Stimulated activated CD8-positive, alpha-beta memory T cell treated with anti-CD3 and anti-CD28 coated beads, Interleukin-15, amount 100 ng/mL, for 24 hours (primary cell): ENCODE data around the gene SRPX.

Experiments
- DNase-seq: peaks from one replicate; pipeline ENCODE4 v3.0.0-alpha.2; 2020; ENCODE audit warnings: low read depth

Gene SRPX, protein sequence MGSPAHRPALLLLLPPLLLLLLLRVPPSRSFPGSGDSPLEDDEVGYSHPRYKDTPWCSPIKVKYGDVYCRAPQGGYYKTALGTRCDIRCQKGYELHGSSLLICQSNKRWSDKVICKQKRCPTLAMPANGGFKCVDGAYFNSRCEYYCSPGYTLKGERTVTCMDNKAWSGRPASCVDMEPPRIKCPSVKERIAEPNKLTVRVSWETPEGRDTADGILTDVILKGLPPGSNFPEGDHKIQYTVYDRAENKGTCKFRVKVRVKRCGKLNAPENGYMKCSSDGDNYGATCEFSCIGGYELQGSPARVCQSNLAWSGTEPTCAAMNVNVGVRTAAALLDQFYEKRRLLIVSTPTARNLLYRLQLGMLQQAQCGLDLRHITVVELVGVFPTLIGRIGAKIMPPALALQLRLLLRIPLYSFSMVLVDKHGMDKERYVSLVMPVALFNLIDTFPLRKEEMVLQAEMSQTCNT

DNA sequence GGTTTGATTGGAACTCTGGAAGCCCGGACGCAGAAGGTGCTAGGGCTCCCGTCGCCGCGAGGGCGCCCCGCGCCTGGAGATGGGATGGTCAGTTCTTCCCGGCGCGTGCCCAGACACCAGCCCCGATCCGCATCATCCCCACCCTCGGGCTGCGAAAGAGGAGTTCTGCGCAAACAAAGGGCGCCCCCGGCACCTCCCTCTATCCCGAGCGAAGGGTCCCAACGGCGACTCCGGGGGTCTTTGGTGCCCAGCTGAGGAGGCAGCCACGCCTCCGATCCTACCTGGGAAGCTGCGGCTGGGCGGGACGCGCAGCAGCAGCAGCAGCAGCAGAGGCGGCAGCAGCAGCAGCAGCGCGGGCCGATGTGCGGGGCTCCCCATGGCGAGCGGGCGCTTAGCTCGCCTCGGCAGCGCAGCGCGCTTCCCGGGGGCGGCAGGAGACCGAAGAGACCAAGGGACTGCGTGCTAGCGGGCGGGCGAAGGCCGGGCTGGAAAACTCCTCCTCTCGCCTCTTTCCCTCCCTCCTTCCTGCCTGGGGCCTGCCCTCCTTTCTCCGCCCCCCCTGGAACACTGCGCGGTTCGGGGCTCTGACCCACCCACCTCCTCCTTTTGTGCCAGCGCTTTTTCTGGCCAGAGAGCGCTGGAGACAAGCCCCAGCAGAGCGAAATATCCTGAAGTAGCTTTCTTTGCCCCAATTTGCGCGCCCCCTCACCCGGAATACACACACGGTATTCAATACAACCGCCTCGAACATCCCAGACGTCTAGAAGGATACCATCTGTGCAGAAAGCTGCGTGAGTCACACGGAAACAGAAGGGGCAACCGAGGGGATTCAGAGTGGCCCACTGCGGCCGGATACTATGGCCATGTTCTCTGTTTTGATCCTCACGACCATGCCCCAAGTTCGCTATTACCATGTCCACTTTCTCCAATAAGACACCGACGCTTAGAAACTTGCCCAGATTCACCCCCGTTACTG lies at the start of gene SRPX:
SRPX (minus strand) TSS at position 457 of the 976 bp plus-strand sequence; CDS start at position 378, 79 bp downstream.
- DNase-seq = no peak

DNA sequence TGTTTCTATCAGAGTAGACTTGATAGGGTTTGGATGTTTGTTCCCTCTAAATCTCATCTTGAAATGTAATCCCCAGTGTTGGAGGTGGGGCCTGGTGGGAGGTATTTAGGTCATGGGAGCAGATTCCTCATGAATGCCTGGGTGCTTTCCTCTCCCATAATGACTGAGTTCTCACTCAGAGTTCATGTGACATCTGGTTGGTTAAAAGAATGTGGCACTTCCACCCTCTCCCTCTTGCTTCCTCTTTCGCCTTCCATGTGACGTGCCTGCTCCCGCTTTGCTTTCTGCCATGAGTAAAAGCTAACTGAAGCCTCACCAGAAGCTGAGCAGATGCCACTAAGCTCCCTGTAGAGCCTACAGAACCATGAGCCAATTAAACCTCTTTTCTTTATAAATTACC lies 47.3 kb upstream of the SRPX start:
- DNase-seq = no peak

DNA sequence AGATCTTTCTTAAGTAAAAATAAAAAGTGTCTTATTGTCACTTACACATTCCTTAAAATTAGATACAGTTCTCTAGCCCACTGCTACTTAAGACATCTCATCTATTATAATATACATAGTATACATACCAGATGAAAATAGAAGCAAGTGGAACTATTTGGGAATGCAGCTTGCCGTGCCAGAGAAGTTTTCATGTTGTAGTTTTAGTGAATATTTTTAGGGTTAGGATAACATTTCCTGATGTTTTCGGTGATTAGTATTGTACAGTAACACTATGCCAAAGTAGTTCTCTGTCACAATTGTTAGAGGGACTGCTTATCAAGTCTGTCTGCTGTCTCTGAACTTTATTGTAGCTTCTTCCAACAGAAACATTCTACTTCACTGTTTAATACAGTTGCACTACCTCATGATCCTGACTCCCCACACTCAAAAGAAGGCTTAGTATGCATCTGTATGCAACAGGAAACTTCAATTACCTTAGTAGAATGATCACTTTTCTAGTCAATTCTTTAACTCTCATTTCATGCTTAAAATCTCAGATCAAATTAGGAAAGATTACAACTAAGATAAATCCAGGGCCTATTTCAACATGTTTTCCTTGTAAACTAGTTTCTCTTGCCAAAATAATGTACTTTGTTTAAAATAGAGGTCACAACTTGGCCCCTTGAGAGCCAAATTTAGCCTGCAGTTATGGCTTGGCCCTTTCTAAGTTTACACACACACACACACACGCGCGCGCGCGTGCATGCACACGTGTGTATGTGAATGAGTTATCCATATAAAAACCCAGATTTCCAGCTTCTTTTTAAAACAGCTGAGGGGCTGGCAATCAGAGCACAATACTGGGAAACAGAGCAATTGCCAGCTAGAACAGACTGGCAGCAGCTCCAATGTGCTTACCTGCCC lies 42.3 kb upstream of the SRPX start:
- DNase-seq = no peak

GRCh38 chrX:38260231-38260630 lies 39.6 kb upstream of the SRPX start:
- no peak for DNase-seq

DNA sequence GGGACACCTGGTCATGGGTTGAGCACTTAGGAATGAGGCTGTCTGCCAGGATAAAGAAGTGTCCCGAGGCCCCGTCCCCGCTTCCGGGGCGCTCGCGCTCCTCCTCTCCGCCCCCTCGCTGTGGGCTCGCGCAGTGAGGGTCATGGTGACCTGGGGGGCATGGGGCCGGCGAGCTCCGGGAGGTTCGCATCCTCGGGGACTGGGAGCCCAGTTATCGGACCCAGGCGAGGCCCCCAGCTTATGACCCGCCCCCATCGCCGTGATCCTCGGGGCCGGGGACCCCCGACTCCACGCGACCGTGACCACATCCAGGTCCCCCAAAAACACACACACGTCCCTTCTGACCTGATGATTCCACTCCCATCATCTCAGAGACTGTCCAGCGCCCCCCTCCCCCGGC lies 35.3 kb upstream of the SRPX start:
- DNase-seq = no peak

DNA sequence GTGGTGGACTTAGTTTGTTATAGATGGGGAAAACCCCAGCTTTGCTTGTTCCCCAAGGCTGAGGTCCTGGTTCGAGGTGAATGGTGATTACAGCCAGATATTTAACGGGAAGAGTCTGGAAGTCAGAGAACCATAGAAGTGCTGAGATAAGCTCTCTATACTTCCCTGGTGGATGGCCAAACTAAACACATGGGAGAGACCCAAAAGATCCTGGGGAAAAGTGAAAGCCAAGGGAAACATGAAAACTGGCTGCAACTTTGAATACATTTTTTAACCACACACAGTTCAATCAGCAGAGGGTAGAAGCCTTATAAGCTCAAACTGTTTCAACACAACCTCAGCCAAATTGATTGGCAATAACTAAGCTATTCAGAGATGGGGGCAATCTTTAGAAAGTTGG lies 29.3 kb upstream of the SRPX start:
- no peak for DNase-seq

- DNase-seq = no peak
Measured at GRCh38 chrX:38247051-38247450, 26.4 kb upstream of the SRPX start.

DNA sequence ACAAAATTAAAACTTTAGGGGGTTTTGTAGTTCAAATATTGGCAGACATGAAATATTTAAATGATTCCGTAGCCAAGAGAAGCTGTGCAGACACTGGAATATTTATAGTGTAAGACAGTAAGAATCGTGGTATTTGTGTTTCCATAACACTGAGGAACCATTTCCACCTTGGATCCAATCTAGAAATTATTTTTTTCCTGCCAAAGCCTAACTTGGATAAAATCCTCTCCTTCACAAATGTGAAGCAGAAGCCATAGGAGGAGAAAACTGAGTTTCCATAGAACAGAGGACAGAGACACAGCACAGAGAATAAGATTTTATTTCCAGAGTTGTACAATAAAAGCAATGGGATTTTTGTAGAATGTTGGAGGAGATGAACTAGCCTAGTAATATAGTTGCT lies 19.9 kb upstream of the SRPX start:
- DNase-seq = no peak

DNA sequence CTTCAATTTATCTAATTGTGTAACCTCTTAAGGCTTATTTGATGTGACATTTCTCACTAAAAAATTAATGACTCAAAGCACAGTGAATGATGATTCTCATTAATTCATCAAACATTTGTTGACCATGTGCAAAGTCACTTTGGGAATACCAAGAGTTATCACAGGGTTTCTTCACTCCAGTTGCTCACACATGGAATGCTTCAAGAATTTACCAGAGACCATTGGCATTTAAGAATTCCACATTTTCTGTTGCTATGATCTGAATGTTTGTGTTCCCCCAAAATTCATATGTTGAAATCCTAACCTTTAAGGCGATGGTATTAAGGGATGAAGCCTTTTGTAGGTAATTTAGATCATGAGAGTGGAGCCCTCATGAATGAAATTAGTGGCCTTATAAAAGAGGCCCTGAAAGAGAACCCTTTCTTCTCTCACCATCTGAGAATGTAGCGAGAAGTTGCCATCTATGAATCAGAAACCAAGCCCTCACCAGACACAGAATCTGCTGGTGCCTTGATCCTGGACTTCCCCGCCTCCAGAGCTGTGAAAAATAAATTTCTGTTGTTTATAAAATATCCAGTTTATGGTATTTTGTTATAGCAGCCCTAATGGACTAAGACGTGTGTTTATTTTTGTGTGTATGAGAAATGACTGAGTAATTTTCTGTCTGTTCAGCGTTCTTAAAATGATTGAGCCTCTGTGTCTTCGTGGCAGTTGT lies 16.4 kb upstream of the SRPX start:
- DNase-seq = no peak

DNA sequence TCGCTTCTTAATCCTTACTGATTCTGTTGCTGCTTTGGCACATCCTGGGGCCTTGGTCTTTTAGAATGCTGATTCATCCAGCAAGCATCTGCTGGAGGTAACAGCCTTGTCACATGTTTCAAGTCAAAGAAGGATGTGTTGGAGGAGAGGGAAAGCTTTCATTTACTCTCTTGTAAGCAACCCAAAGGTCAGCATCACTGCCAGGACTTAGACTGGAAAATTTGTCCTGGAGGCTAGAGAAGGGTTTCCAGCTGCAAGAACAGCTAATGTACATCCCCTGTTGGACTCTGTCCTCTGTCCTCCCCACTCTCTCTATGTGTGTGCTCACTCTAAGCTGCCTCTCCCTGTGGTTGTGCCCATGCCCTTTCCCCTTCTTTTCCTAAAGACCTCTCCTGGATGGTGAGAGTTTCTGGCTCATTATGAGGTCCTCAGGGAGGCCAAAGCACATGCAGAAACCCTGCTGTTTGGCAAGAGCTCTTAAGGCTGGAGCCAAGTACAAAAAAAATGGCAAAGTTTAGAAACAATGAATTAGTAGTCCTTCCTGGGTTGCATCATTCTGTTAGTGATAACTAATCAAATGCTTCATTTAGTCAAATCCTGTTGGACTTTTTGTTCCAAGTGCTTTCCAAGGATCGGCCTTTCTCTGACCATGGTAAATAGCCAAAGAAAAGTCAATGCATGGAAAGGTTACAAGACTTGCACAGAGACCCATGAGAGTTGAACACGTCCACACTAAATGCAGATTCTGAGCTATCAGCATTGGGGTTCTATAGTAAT lies 13.4 kb upstream of the SRPX start:
- DNase-seq = no peak

DNA sequence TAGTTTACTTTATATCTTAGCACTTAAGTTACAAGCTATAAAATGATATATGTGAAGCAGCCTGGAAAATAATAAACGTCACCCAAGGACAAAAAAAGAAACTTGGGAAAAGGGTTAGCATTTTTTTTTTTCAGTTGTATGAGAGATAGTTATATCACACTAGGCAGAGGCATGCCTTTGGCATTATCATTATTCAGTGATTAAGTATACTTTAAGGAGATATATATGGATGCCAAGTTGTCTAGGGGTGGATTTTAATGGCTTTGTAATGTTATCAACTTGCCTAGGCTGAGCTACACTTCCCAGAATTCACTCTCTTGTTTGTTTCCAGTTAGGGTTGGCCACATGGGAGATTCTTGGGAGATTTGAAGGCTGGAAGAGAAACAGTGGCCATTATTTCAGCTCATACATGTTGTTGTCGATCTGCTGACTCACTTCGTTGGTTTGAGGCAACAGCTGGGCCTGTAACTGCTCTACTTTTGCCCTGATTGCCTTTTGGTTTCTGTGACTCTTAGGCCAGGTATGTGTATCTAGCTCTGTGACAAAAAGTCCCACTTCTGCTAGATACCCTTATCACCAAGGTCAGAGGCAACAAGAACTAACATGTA lies 11.5 kb upstream of the SRPX start:
- no peak for DNase-seq

GRCh38 chrX:38225093-38225492 lies 4.4 kb upstream of the SRPX start:
- no peak for DNase-seq

DNA sequence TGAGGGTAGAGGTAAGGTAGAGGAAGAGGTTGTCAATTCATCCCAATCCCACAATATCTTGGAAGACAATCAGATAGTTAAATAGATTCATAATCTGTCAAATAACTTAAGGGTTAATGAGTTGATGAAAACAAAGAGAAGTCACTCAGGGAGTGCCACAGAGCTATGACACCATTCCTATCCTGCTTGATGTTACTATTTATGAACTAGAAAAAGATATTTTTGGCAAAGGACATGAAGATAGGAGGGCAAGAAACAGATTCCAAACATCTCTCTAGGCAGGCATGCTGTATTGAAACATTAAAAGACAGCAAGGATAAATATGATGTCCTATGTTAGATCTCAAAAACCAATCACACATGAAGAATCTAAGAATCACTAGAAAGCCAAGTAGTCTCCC lies 3.5 kb upstream of the SRPX start:
- DNase-seq = no peak

- no peak for DNase-seq
Measured at GRCh38 chrX:38221391-38221929, 789 bp upstream of the SRPX start.

DNA sequence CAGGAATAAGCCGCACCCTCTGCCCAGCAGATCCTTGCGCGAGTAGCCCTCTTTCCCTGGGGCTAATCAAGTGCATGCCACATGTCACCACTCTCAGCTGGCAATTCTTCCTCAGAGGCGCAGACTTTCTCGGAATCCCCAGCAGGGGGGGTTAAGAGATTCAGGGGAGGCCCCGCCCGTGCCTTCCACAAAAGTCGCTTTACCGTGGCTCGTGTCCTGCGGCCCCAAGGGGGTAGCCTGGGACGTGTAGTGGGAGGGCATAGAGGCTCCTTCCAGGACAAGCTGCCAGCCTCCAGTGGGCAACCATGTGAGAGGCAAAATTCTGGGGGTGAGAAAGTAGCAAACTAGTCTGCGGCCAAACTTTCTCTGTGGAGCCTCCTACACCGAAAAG lies 652 bp downstream of the SRPX start:
- no peak for DNase-seq

- DNase-seq = no peak
Measured at GRCh38 chrX:38216642-38217041, 4.0 kb downstream of the SRPX start.

DNA sequence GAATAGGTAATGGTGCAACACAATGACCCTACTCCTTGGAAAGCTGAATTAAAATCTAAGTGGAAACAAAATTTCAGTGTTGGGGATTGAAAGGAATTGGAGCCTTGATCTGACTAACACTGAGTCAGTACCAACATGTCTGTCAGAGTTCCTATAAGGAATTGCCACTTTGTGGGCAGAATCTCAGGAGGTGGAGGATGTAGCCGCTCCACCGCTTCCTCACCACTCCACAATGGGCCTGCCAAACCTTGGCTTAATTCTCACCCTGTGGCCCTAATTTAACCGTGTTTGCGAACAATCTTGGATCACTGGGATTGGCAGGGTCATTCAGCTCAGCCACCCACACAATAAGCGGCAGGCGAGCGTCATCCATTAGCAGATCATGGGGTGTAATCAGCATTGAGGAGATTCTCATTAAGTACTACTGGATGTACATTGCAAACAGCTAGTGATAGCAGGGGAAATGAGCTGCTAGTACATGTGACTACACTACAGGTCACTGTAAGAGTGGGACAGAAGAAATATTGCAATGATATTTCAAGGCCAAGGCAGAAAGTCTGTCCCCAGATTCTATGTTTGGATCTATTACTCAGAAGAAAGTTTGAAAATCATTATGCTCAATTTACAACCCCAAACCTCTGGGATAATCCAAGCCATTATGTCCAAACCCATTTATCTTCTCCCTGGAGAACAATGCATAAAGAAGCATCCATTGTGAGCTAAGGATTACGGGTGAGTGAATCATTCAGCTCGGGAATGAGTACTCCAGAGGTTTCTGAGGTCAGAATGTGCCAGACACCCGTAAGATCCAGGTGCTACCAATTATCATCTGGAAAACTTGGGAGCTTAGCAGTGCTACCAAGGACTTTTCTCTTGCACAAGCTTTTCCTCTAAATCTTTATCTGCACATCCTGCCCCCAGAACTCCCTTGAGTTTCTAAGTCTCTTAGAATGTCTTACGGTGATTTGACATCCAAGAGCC lies 5.8 kb downstream of the SRPX start:
- no peak for DNase-seq

DNA sequence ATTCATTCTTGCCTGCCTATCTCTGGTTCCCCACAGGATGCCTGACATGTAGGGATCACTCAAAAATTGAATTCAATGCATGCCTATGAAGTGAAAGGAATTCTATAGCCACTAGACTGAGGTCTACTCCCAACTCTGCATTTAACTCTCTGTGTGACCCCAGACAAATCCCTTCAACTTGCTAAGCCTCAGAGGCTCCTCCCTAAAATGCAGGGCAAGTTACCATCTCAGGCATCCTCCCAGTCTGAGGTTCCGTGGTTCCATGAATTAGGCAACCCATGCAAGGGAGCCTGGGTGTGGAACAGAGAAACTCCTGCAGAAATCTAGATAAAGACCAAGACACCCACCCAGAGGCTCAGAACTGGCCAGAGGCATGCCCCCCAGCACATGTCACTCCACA lies 6.6 kb downstream of the SRPX start:
- no peak for DNase-seq
